OCI-M1 (cell line): ENCODE measurements around the gene RTN1.

Source experiments
- DNase-seq: peaks from one replicate; lab custom pipeline; 2025; lab: John Stamatoyannopoulos, UW

RTN1 gene, protein sequence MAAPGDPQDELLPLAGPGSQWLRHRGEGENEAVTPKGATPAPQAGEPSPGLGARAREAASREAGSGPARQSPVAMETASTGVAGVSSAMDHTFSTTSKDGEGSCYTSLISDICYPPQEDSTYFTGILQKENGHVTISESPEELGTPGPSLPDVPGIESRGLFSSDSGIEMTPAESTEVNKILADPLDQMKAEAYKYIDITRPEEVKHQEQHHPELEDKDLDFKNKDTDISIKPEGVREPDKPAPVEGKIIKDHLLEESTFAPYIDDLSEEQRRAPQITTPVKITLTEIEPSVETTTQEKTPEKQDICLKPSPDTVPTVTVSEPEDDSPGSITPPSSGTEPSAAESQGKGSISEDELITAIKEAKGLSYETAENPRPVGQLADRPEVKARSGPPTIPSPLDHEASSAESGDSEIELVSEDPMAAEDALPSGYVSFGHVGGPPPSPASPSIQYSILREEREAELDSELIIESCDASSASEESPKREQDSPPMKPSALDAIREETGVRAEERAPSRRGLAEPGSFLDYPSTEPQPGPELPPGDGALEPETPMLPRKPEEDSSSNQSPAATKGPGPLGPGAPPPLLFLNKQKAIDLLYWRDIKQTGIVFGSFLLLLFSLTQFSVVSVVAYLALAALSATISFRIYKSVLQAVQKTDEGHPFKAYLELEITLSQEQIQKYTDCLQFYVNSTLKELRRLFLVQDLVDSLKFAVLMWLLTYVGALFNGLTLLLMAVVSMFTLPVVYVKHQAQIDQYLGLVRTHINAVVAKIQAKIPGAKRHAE

GRCh38 chr14:59870277-59871165 lies at the start of gene RTN1:
Gene RTN1, minus strand, starts transcription at chr14:59870776. Its CDS starts 146 bp downstream, at chr14:59870630.
- peak; percentile 73 for DNase-seq

DNA sequence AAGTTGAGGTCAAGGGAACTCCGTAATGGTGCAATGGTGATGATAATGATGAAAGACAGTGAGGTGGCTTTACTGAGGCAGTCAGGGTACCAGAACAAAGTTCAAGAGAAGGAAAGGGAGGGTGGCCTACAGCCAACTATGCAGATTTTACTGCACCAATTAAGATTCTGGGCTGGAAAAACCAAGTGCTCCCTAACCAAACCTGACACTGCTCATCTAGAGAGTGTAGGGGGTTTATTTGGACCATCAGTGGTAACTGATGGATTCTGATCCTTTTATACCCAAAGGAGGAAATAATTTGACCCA lies 49.8 kb upstream of the RTN1 start:
- DNase-seq = no peak

DNA sequence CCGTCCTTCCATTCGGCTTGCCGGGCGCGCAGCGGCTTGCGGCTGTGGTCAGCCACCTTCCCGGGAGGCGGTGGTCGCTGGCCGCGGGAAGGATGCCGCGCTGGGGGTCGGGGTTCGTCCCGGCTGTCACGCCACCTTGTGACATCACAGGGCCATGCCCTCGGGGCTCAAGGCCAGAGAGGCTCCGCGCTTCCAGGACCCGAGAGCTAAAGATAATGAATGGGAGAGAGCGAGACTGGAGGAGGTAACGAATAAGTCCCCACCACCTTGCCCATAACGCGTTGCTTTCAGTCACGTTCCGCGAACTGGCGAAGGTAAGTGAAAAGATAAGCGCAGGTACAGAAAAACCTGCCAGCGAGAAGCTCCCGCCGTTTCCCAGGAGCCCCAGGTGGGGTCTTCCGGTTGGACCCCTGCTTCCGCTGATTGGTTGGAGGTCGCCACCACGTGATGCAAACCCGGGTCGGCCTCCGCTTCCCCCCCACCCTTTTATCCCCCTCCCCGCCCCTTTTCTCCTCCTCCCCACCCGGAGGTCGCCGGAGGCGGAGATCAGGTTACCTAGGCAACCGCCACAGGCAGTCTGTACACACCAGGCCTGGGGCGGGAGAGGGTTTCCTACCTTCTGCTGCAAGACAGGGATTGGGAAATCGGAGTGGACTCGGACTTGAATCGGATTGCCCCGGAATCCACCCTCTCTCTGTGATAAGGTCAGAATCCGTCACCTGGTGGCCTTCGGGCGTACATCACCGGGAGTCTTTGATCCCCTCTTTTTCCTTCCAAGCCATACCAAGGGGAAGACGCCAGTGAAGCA lies 49.2 kb upstream of the RTN1 start, which contains the start of gene LRRC9:
Gene LRRC9 (plus strand): TSS at position 575 of the 808 bp plus-strand sequence.
- no peak for DNase-seq

DNA sequence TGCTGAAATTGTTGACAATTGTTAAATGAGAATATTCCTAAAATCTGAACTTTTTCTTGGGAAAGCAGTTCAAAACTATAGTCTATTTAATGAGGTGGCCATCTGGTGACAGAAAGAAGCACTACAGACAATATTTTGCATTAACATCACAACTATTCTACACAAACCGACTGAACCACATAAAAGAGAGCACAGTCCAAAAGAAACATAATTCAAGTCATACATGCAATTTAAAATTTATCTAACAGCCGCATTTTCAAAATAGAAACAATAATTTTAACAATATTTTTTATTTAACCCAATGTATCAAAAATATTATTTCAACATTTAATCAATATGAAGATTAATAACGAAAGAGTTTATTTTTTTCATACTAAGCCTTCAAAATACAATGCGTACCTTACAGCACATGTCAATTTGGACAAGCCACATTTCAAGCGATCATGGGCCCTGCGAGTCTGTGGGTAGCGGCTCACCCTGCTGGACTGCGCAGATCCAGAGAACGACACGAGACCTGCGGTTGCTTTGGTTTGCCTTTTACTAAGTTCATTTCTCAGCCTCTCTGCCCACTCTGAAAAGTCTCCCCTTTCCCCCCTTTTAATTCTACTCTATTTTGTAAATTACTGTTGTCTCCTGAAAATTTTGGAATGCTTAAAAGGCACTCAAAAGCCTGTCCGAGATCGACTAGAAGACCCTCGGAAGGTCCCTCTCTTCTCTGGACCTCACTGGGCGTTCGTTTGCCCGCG lies 48.4 kb upstream of the RTN1 start:
- peak; percentile 48 for DNase-seq

DNA sequence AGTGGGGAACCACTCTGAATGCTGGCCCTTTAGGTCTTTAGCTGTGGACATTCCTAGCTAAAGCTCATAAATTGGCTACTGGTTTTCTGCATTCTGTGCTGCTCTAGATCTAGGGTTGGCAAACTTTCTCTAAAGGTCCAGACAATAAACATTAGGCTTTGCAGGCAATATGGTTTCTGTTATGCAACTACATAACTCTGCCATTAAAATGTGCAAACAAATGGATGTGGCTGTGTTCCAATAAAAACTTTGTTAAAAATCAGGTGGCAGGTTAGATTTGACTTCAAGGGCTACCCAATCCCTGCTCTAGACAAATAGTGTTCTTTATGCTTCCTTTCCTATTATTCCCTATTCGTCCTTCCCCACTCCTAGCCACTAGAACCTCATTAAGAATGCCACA lies 42.6 kb upstream of the RTN1 start:
- DNase-seq = no peak

DNA sequence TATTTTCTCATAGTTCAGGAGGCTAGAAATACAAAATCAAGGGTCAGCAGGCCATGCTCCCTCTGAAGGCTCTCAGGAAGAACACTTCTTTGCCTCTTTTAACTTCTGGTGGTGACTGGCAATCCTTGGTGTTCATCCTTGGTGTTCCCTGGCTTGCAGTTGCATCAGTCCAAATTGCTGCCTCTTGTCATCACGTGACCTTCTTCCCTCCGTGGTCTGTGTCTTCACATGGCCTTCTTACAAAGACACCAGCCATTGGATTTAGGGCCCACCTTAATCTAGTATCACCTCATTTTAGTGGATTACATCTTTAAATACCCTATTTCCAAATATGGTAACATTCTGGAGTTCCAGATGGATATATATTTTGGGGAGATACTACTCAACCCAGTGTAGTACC lies 41.9 kb upstream of the RTN1 start:
- no peak for DNase-seq

- no peak for DNase-seq
Observed at GRCh38 chr14:59905188-59905587, 34.6 kb upstream of the RTN1 start.

- DNase-seq = no peak
Observed at GRCh38 chr14:59904184-59904583, 33.6 kb upstream of the RTN1 start.

- DNase-seq = peak; percentile 56
Observed at GRCh38 chr14:59900556-59900955, 30.0 kb upstream of the RTN1 start.

- peak; percentile 58 for DNase-seq
Observed at GRCh38 chr14:59897757-59898383, 27.3 kb upstream of the RTN1 start.

DNA sequence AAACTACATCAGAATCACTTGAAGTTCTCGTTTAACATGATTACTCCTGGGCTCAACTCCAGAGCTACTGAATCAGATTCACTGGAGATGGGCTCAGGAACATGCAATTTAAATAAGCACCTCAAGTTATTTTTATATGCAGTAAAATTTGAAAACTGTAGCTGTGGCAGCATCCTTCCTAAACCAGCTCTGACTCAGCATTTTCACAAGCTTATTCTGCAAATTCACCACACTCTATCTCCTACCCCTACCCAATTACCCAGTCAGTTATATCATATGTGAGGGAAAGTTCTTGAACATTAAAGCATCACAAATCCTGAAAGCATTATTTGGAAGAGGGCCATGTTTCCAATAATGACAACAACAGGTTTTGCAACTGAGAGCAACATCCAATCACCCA lies 25.1 kb upstream of the RTN1 start:
- DNase-seq = peak; percentile 16

DNA sequence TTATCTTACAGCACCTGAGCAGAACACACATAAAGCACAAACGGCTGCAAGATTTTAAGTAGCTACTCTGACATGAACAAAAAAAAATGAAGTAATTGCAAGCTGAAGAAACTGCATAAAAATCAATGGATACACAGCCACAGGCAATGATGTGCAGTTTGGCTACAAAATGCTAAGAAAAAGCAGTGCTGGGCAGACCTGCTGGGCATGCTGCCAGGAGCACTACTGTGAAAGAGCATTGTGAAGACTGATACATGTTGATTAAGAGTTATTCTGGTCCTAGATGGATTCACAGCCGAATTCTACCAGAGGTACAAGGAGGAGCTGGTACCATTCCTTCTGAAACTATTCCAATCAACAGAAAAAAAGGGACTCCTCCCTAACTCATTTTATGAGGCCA lies 20.1 kb upstream of the RTN1 start:
- no peak for DNase-seq

- peak; percentile 21 for DNase-seq
Observed at GRCh38 chr14:59882957-59883356, 12.4 kb upstream of the RTN1 start.

GRCh38 chr14:59871166-59871495 lies 555 bp upstream of the RTN1 start:
- no peak for DNase-seq

DNA sequence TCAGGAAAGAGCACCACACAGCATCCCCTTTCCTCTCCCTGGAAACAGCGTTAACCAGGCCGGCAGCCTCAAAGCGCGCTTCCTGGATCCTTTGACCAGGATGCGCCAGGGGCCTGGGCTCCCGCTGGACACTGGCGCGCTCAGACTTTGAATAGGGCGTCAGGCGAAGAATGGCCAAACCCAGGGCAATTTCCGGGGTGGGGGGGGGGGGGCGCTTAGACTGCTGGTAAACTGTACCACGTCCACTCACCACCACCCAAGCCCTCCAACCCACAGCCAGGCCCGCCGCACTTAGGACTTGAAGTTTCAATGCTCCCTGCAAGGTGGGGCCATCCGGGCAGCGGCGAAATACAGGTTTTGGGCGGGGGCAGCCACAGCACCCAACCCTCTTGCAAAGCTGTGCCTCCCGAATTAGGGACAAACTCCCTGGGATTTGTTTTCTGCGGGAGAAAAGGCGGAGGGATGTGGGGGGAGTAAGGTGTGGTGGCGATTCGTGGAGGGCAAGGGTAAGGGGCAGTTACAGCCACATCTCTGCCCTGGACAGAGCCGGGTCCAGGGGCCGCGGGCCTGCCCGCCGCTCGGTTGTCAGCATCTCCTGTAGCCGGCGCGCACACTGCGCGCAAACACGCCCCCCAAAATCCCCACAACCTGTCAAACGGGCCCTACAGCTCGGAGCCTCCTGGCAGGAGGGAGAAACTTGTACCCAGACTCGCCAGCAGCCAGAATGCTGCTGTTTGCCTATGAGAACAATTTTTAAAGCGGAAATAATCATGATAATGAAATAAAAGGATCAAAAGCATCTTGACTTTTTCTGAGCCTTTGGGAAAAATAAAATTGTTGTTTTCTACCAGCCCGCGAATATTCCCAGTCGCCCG lies 958 bp downstream of the RTN1 start:
- DNase-seq = no peak

DNA sequence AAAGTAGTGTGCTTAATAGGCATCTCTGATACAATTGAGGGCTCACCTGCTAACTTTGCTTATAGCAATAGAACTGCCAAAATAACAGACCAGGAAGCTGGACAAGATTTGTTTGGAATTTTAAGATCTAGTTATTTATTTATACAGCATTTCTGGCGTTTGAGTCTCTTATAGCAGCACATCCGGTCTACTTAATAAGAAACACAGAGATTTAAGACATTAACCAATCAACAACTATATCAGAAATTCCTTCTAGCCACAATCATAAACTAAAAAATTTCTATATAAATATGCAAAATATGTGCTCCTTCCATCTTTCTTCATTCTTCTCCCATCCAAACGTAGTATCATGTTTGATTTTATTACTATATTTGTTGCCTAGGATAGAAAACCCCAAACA lies 2.6 kb downstream of the RTN1 start:
- no peak for DNase-seq

DNA sequence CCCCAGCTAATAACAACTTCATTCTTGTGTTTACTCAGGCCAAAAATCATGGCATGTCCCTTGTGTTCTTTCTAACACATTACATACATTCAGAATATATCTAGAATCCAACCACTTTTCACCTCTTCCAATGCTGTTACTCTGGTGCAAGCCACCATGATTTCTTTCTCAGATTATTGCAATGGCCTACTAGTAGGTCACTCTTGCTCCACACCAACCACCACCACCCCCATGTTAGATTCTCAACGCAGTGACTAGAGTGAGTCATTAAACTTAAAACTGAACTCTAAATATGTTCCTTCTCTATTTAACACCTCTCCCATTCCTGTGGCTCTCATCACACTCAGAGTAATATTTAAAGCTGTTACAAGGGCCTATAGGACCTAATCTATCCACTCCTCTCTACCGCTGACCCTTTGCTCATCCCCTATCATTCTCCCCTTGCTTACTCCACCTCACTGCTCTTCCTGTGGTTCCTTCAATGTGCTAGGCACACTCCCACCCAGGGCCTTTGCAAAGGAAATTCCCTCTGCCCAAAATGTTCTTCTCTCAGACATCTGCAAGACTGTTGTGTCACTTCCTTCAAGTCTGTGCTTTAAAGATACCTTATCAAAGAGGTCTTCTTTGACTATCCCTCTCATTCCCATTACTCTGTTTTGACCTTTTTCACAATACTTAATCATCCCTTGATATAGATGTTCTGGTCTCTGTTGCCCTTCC lies 6.6 kb downstream of the RTN1 start:
- DNase-seq = peak; percentile 61

GRCh38 chr14:59857328-59857727 lies 13.2 kb downstream of the RTN1 start:
- DNase-seq = no peak

DNA sequence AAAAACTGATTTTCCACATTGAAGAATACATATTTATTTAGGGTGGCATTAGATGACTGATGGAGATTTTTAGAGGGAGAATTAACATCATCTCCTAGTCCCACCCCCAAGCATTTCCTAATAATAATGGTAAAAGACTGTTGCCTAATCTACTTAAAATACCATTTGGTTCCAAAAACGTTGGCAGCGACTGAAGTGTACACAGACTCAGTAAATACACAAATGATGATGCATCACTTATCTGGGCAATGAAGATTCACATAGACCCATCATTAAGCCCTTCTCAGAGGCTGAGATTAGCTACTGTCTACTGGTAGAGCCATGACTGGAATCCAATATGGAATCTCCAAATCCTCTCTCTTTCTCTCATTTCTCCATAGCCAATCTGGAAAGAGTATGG lies 18.2 kb downstream of the RTN1 start:
- DNase-seq = no peak
